NCI-H1436 treated with DMSO at 0.1 percent for 48 hours (cell line): ENCODE measurements around the gene ZG16B.

Source experiments
- DNase-seq: peaks from one replicate; lab custom pipeline; 2025; lab: John Stamatoyannopoulos, UW

Gene ZG16B

DNA sequence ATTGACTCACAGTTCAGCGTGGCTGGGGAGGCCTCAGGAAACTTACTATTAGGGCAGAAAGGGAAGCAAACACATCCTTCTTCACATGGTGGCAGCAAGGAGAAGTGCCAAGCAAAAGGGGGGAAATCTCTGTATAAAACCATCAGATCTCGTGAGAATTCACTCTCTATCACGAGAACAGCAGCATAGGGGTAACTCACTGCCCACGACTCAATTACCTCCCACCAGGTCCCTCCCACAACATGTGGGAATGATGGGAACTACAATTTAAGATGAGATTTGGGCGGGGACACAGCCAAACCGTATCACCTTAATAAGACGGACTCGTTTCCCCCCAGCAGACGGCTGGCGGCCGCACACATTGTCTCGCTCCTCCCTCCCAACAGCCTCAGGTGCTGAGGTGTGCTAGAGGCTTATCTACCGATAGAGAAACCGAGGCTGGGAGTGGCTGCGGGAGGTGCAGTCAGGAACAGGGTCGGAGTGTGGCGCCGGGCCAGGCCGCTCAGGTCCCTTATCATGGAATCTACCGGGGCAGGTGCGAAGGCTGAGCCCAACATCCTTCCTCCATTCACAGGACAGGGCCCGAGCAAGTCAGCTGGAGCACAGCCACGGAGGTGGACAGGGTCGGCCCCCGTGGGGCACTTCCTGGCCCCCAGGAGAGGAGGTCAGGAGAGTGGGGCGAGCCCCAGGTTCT lies 4.9 kb upstream of the ZG16B start:
- DNase-seq: no peak

DNA sequence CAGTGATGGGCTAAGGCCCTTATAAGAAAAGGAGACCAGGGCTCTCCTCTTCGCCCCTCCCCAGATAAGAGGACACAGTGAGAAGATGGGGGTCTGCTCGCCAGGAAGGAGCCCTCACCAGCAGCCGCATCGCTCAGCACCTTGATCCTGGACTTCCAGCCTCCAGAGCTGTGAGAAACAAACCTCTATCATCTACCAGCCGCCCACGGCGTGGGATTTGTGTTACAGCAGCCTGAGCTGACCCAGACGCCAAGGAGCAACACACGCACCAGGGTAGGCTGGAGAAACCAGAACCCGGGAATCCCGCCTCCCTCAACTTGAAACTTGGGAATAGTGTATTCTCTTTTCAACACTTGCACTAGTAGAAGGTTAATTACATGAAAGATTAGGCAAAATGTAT lies 4.2 kb upstream of the ZG16B start:
- no peak for DNase-seq

DNA sequence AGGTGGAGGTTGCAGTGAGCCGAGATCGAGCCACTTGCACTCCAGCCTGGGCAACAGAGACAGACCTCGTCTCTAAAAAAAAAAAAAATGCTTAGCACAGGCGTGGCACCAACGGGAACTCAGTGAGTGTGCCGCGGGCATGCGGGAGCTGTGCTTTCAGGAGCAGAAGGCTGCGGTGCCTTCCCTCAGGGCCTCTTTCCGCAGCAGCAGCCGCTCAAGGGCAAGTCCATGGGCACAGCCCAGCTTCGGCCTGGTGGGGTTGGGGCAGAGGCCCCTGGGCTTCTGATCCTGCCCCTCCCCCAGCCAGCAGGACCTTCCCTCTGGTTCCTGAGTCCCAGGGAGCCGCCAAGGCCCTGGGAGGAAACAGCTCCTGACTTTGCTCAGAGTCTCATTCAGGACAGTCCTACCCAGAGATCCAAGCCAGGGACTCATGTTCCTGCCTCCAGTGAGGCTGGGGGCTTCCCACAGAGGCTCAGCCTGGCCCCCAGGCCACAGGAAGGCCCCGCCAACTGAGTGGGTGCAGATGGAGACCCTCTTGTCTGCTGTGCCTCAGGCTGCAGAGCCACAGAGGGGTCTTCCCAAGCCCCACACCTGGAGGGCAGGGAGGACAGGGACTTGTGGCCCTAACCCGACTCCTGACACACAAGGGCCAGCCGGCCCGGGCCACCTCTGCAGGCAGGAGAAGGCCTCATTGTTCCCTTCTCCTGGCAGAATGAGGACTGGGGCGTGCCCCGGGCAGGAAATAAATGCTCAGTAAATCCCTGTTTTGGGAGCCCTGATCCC lies 3.3 kb upstream of the ZG16B start:
- no peak for DNase-seq

DNA sequence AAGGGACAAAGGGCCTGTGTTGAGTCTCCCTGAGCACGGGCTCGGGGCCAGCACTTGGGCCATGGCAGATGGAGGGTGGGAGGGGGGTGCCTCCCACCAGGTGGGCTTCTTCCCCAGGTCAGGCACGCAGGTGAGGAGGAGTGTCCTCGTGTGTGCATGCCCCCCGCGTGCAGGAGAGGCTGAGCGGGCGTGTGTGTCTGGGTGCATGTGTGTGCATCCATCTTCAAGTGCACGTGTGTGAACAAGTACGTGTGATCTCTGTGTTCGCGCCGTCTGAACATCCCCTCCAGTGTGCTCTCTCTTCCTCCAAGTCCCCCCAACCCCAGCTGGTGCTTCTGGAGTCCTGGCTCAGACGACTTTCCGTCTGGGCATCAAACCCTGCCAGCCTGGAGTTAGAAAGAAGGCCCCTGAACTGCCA lies 2.7 kb upstream of the ZG16B start:
- no peak for DNase-seq

DNA sequence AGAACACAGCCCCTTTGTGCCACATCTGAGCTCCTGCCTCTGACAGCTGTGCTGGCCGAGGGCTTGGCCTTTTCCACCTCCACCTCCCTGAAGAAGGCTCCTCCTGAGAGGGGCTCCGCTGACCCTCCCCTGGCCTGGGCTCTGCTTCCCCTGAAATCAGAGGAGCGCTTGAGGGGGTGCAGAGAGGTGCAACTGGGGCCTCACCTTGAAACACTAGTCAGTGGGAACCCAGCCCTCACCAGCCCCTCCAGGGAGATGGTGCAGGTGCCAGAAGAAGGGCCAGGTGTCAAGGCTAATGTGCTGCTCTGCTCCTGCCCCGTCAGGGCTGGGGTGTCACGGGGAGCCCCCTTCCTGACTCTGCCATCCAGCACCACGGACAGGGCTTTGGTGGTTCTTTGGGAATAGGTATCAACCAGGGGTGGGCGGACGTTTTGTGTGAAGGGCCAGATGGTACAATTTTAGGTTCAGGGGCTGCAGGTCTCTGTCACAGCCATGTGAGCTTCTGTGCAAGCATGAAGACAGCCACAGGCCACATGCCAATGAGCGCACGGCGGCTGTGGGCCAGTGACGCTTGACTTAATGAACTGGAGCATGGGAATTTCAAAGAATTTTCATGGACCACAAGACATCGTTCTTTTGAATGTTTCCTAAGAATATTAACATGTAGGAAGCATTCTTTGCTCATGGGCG lies 2.1 kb upstream of the ZG16B start:
- DNase-seq: no peak

DNA sequence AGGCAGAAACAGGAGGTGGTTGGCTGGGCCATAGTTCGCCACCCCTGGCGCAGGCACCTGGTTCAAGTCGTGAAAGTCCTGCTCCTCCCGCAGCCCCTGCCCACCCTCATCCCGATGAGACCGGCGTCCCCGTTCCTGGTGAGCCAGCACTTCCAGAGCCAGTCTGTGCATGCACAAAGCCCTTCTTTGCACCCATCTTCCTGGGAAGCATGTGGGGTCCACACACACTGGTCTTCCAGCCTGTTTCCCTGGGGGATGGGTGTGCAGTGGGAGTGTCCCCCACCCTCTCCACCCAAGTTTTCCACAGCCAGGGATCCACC lies 1.6 kb upstream of the ZG16B start:
- DNase-seq: no peak

DNA sequence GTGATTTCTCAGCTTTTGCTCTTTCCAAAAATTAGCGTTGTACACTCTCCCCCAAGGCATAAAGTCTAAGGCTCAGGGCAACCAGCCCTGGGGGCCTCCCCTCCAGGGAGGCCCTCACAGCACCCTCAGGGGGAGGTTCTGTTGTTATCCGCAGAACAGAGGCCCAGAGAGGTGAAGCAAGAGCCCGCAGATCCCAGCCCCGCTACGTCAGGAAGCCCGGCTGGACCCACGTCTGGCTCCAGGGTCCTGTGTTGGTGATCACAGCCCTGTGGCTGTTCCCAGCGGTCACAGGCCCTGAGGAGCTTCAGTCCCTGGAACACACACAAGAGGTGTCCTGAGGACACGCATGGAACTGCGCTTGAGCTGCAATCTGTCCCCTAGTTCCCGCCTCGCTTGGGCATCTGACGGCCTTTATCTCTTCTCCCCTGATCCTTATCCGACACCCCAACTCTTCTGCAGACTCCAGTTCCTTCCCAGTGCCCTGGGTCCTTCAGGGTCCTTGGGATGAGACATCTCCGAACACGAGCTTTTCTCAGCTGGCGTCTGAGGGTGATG lies 1.1 kb upstream of the ZG16B start:
- DNase-seq: no peak

DNA sequence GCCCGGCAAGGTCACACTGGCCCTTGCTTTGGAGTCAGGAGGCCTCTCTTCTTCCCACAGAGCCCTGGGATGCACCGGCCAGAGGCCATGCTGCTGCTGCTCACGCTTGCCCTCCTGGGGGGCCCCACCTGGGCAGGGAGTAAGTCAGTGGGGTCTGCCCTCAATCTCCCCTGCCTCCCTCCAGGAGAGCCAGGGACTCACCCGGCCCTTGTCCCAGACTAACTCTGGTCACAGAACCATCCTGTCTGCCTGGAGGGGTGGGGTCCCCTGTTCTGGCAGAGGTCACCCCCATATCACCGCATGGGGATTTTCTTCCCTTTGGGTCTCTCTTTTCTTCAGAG lies 222 bp downstream of the ZG16B start:
- DNase-seq: no peak

DNA sequence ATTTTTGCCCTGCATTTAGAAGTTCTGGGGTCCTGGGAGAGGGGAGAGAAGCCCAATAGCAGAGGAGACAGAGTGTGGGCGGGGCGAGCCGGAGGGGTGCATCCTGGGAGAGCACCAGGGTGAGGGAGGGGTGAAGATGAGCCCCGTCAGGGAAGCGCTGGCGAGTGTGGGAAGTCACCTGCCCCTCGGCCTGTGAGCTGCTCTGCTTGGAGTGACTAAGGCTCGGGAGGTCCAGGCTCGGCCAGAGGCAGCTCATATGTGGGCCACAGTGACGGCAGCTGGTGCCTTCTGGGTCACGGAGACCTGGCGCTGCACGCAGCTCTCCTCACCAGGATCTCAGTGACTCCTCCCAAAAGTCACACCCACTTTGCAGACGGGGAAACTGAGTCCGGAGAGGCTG lies 1.1 kb downstream of the ZG16B start:
- DNase-seq: no peak

DNA sequence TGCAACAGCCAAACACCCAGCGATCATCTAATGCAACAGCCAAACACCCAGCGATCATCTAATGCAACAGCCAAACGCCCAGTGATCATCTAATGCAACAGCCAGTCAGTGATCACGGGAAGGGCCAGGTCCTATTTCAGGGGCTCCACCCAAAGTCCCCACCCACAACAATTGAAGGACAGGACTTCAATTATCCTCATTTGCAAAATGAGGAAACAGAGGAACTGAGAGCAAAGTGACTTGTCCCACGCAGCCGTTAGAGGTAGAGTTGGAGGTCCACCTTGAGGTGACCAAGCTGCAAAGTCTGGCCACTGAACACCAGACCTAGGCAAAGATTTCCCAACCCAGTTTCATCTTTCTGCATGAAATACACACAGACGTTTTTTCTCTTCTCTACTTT lies 3.7 kb downstream of the ZG16B start:
- no peak for DNase-seq

DNA sequence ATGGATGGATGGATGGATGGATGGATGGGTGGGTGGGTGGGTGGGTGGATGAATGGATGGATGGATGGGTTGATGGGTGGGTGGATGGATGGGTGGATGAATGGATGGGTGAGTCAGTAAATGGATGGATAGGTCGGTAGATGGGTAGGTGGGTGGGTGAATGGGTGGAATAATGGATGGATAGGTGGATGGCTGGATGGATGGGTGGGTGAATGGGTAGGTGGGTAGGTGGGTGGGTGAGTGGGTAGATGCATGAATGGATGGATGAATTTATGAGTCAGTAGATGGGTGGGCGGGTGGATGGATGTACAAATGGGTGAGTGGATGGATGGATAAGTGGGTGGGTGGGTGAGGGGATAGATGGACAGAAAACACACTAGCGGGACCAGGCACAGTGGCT lies 4.9 kb downstream of the ZG16B start:
- DNase-seq: no peak

DNA sequence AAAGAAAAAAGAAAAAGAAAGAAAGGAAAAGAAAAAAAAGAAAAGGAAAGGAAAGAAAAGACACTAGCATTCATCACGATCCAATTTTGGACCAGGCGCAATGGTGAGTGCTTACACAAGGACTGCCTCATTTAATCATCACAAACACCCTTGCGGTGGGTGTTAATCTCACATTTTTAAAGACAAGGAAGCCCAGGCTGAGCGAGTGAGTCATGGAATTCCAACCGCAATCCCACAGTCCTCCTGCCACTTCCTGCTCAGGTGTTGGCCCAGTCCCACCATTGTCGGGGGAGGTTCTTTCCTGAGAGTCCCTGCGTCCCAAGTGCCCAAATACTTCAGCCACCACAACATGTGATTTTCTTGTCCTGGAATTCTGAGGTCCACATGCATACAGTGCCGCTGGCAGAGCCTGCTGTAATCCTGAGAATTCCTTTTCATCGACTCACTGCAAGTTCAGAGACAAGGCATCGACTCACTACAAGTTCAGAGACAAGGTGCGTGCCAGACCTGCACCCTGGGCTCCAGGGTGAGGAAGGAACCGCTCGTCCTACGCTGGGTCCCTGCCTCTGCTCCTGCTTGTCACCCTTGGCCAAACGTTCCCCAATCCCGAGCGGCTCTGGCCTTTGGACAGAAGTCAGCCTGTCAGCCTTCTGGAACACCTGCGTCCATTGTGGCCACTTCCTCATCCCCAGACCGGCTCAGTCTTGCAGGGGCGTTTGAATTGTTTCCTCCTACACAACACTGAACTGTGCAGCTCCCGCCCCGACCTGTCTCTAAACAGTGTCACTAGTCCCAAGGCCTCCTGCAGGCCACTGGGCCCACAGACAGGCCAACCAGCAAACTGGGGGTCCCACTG lies 5.8 kb downstream of the ZG16B start:
- DNase-seq: no peak

DNA sequence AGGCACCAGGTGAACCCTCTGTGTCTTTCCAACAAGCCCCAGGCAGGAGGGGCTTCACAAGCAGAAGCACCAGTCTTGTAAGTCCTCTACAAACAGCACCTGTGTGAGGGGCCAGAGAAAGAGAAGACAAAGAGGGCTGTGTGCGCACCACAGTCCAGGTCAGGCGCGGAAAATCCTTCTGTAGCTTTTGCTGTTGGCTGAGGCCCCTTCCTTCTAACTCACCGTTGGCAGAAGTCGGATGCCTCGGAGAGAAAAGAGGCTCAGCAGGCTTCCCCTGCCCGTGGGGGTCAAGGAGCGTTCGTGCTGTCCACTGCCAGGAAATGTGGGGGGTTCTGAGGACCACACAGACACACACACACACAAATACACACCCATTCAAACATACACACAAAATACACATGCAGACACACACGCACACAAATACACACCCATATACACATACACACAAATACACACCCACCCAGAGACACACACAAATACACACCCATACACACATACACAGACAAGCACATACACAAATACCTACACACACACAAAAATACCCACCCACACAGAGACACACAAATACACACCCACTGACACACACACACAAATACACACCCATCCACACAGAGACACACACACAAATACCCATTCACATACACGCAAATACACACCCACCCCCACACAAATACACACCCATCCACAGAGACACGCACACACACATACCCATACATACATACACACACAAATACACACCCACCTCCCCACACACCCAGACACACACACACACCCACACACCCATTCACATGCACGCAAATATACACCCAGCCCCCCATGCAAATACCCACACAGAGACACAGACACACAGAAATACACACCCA lies 6.8 kb downstream of the ZG16B start:
- no peak for DNase-seq

DNA sequence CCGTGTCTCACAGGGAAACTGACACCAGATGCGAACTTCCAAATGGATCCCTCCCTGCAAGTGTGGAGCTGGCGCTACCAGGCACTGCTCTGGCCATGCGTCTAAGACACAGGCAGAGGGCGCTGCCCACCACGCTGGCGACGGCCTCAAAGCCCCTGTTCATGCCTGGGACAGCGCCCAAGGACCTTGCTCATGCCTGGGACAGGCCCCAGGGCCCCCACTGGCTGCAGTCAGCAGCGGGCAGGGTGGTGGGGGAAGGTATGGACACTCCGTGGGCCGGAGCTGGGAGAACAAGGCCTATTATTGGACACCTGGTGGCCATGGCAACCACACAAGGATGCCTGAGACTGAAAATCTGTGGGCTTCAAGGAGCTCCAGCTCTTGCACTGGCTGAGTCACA lies 8.8 kb downstream of the ZG16B start:
- no peak for DNase-seq

DNA sequence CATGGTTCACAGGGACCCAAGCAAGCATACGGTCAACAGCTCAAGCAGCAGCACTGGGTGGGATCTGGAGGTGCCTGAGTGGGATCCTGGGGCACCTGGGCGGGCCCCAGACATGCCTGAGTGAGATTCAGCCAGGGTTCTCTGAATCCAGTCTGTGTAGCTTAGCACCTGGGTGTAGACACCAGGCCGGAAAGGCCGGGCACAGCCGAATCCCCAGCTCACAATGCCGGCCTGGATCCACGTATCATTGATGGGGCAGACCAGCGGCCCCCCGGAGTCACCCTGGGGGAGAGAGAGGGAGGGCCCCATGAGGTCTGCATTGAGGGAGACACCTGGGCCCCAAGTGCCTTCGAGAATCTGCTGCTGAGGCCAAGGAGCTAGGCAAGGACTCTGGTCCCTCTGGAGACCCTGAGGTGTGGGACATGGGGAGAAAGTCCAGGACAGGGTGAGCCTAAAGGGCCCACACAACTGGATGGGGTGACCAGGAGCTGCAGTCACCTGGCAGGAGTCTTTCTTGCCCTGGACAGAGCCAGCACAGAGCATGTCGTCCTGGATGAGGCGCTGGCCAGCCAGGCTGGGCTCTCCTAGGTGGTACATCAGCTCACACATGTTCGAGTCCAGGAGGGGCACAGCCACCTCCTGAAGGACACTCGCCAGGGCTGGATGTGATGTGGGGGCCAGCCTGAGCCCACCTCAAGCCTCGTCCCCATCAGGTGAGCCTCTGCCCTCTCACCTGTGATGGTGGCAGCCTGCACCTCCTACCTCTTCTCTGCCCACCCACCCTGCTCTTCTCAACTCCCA lies 9.7 kb downstream of the ZG16B start:
- DNase-seq: no peak

DNA sequence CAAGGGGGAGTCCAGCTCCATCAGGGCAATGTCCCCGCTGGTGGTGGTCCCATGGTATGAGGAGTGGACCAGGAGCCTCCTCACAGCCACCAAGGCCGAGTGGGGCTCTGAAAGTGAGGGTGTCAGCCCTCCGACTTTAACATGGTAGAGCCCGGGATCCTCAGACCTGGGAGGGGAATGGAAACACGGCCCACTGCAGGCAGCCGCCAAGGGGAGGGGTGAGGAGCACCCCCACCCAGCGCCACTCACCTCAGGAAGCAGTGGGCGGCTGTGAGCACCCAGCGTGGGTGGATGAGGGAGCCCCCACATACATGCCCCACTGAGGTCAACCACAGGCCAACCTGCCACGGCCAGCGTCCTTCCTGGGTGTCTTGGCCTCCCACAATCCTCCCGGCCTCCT lies 10.8 kb downstream of the ZG16B start:
- DNase-seq: no peak

DNA sequence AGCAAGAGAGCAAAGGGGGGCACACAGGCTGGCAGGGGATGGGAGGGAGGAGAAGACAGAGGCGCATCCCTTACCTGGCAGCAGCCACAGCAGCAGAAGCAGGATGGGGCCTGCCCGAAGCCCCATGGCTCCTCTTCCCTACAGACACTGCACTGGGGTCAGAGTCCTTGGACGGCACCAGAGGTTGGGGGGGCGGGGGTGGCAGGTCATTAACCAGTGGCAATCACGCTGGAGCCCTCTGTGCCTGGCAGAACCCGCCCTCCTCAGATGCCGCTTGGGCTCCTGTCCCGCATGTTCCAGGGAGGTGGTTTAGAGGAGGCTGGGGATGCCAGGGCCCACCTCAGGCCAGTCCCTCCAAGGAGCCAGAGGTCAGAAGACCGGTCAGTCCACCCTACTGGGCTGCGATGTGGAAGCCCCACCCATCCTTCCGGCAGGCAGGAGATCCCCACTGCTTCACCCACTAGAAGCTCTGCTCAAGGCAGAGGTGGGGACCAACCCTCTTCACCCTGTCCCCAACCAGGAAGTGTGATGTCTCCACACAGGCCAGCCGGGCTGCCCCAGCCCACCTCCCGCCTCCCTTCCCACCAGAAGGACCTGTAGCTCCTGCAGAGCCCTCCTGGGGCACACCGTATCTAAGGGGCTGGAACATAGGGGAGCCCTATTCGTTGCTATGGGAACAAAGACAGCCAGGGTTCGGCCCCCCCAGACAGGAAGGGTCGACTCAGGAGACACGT lies 11.7 kb downstream of the ZG16B start:
- DNase-seq: no peak

DNA sequence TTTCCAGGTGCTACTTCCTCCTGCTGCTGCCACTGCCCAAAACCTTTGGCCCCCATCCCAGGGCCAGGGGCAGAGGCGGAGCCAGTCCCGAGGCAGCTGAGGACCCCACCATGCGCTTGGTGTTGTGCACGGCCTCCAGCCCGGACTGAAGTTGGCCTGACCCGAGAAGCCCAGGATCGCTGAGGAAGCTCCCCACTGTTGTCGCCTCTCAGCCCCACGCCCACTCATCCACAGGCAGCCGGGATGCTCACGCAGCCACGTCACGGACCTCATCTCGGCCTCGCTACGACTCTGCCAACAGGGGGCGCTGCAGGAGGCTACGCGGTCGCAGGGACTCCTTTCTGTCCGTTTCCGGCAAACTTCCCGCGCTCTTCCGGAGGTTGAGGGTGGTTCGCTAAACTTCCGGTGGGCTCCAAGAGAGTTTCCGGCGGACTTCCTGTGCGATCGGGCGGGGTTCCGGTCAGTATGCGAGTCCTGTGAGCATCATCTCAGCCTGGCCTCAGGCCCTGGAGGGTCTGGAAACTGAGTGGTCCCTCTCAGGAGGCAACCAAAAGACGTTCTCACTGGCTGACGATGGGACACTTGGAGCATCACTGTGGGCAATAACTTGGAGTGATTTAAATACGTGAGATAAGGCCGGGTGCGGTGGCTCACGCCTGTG lies 12.4 kb downstream of the ZG16B start:
- no peak for DNase-seq

DNA sequence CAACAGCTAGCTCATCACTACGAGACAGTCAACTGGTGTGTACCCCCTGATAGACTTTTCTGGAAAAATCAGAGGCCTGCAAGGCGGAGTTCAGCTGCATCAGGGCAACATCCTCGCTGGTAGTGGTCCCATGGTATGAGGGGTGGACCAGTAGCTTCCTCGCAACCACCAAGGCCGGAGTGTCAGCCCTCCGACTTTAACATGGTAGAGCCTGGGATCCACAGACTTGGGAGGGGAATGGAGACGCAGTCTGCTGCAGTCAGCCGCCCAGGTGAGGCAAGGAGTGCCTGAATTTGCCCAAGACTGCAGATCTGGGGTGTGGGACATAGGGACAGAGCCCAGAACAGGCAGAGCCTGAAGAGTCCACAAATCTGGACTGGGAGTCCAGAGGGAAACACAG lies 13.4 kb downstream of the ZG16B start:
- DNase-seq: no peak
